Measurements from ENCODE around the gene LAMB3. TPM values are rescaled to one million over a fixed set of nuclear protein-coding genes. Genes with fewer than 3 reads are reported as not detected.

The LAMB3 gene
- total RNA-seq, 1 donor from 2014 or later, result not detected

- Mint-ChIP-seq H3K4me1 (peaks cover 3% of the 10 kb centered on the region), H3K4me3 (no peak overlapping the region), H3K27me3 (ENCODE audit: insufficient read depth, low read depth) (peaks cover 2% of the 10 kb centered on the region), H3K27ac (no peak overlapping the region), H3K9me3 (no peaks in the 10 kb centered on the region), H3K36me3 (no peaks in the 10 kb centered on the region)
- no peak overlapping the region for H2AFZ ChIP-seq (replicated peaks)
- no peak overlapping the region for H3K9ac ChIP-seq
- no peaks in the 10 kb centered on the region for H3K36me3 ChIP-seq
- H3K4me3 ChIP-seq, result peak overlapping the region; percentile 21
- no peaks in the 10 kb centered on the region for H3K9me3 ChIP-seq (ENCODE audit: low read depth)
- H3K27me3 ChIP-seq, result peaks cover 28% of the 10 kb centered on the region
- H3K4me1 ChIP-seq, result peaks cover 13% of the 10 kb centered on the region
- H4K20me1 ChIP-seq (ENCODE audit: low read depth), result peaks cover 16% of the 10 kb centered on the region
- peak overlapping the region; percentile 86 for H3K4me2 ChIP-seq
- H3K79me2 ChIP-seq (ENCODE audit: low read depth), result no peaks in the 10 kb centered on the region
- H3F3A ChIP-seq (ENCODE audit: low read depth), result peaks cover 8% of the 10 kb centered on the region
- no peak for DNase-seq (ENCODE audit: low spot score)
- TF ChIP-seq CTCF (IDR thresholded peaks at IDR 0.05) (no peak), EZH2phosphoT487 (IDR thresholded peaks at IDR 0.05) (no peak), EZH2 (IDR thresholded peaks at IDR 0.05) (no peak)
- H3K27ac ChIP-seq, result no peak overlapping the region
Measured at GRCh38 chr1:209585197-209585596, 67.0 kb downstream of the LAMB3 start.

- H3K4me3 ChIP-seq, result peak overlapping the region; percentile 64
- H3K4me3 Mint-ChIP-seq, result no peak overlapping the region
- H3K4me1 ChIP-seq, result peaks cover 13% of the 10 kb centered on the region
- peaks cover 28% of the 10 kb centered on the region for H3K27me3 ChIP-seq
- H4K20me1 ChIP-seq (ENCODE audit: low read depth), result peaks cover 16% of the 10 kb centered on the region
- H3K36me3 ChIP-seq, result no peaks in the 10 kb centered on the region
- no peak overlapping the region for H3K27ac Mint-ChIP-seq
- no peaks in the 10 kb centered on the region for H3K9me3 ChIP-seq (ENCODE audit: low read depth)
- no peak overlapping the region for H3K27ac ChIP-seq
- H3K9ac ChIP-seq, result no peak overlapping the region
- DNase-seq (ENCODE audit: low spot score), result peak; percentile 27
- TF ChIP-seq CTCF (IDR thresholded peaks at IDR 0.05) (no peak), EZH2phosphoT487 (IDR thresholded peaks at IDR 0.05) (no peak), EZH2 (IDR thresholded peaks at IDR 0.05) (no peak)
- H3K36me3 Mint-ChIP-seq, result no peaks in the 10 kb centered on the region
- H3K4me2 ChIP-seq, result peak overlapping the region; percentile 86
- H3K4me1 Mint-ChIP-seq, result no peaks in the 10 kb centered on the region
- peak overlapping the region; percentile 73 for H2AFZ ChIP-seq (replicated peaks)
- H3K79me2 ChIP-seq (ENCODE audit: low read depth), result no peaks in the 10 kb centered on the region
- H3K27me3 Mint-ChIP-seq (ENCODE audit: insufficient read depth, low read depth), result peaks cover 2% of the 10 kb centered on the region
- H3F3A ChIP-seq (ENCODE audit: low read depth), result peaks cover 8% of the 10 kb centered on the region
- no peaks in the 10 kb centered on the region for H3K9me3 Mint-ChIP-seq
Measured at GRCh38 chr1:209584231-209584672, 68.0 kb downstream of the LAMB3 start.

- Histone ChIP-seq H3K36me3 (no peaks in the 10 kb centered on the region), H2AFZ (replicated peaks) (peak within 1 kb of the TSS; percentile 77)
- peaks cover 2% of the 10 kb centered on the region for H3K27me3 Mint-ChIP-seq (ENCODE audit: insufficient read depth, low read depth)
Measured at GRCh38 chr1:209583408-209583807, 68.8 kb downstream of the LAMB3 start, which contains the start of gene CAMK1G. CAMK1G (plus strand) TSS chr1:209583714; CDS start chr1:209594984, 11,270 bp downstream.

More at GRCh38 chr1:209583408-209583807, 68.8 kb downstream of the LAMB3 start, which contains the start of gene CAMK1G:
- H3K36me3 Mint-ChIP-seq, result no peaks in the 10 kb centered on the region
- TF ChIP-seq CTCF (IDR thresholded peaks at IDR 0.05) (no peak), EZH2 (IDR thresholded peaks at IDR 0.05) (no peak), EZH2phosphoT487 (IDR thresholded peaks at IDR 0.05) (no peak)
- Histone ChIP-seq H3F3A (ENCODE audit: low read depth) (peaks cover 8% of the 10 kb centered on the region), H3K9me3 (ENCODE audit: low read depth) (no peaks in the 10 kb centered on the region), H3K9ac (no peak within 1 kb of the TSS), H3K4me2 (peak within 1 kb of the TSS; percentile 86), H3K27ac (peak within 1 kb of the TSS; percentile 30), H3K4me3 (peak within 1 kb of the TSS; percentile 64), H3K27me3 (peaks cover 28% of the 10 kb centered on the region), H3K79me2 (ENCODE audit: low read depth) (no peaks in the 10 kb centered on the region), H4K20me1 (ENCODE audit: low read depth) (peaks cover 16% of the 10 kb centered on the region), H3K4me1 (peaks cover 13% of the 10 kb centered on the region)
- no peaks in the 10 kb centered on the region for H3K9me3 Mint-ChIP-seq
- no peak within 1 kb of the TSS for H3K4me3 Mint-ChIP-seq
- H3K27ac Mint-ChIP-seq, result no peak within 1 kb of the TSS
- H3K4me1 Mint-ChIP-seq, result no peaks in the 10 kb centered on the region
- DNase-seq (ENCODE audit: low spot score), result peak; percentile 88
